Loucy (cell line): ENCODE data around the gene PRDM12.

Experiments
- H2AFZ ChIP-seq: fragments of 200-600 bp; sonication (generic); 2 replicates; pipeline ENCODE4 v1.6.0; 2016; ENCODE audit warnings: antibody characterized with exemption, mild to moderate bottlenecking, low read length, moderate library complexity
- H3F3A ChIP-seq: fragments of 200-600 bp; 2 replicates; pipeline ENCODE4 v1.6.0; 2016; ENCODE audit warnings: antibody characterized with exemption, low read depth, mild to moderate bottlenecking
- H3K27me3 ChIP-seq: fragments of 200-600 bp; sonication (generic); 2 replicates; pipeline ENCODE4 v1.6.1; 2014; ENCODE audit warnings: low read length, mild to moderate bottlenecking; ENCODE audit not compliant: insufficient read depth, poor library complexity, severe bottlenecking
- H3K36me3 ChIP-seq: fragments of 200-600 bp; sonication (generic); 2 replicates; pipeline ENCODE4 v1.6.1; 2016; ENCODE audit warnings: low read length; ENCODE audit not compliant: insufficient read depth
- H3K4me1 ChIP-seq: fragments of 200-600 bp; sonication (generic); 2 replicates; pipeline ENCODE4 v1.5.1; 2014; ENCODE audit warnings: low read length, mild to moderate bottlenecking; ENCODE audit not compliant: insufficient read depth, poor library complexity, severe bottlenecking
- H3K4me2 ChIP-seq: fragments of 200-600 bp; sonication (generic); 2 replicates; pipeline ENCODE4 v1.6.0; 2014; ENCODE audit warnings: antibody characterized with exemption, low read length, low read depth, mild to moderate bottlenecking; ENCODE audit not compliant: poor library complexity, severe bottlenecking
- H3K4me3 ChIP-seq: fragments of 200-600 bp; sonication (generic); 2 replicates; pipeline ENCODE4 v1.5.1; 2014; ENCODE audit warnings: low read length, mild to moderate bottlenecking, mixed read lengths; ENCODE audit not compliant: poor library complexity, severe bottlenecking
- H3K79me2 ChIP-seq: fragments of 200-600 bp; sonication (generic); 2 replicates; pipeline ENCODE4 v1.6.1; 2014; ENCODE audit warnings: low read length; ENCODE audit not compliant: insufficient read depth
- H3K9ac ChIP-seq: fragments of 200-600 bp; sonication (generic); 2 replicates; pipeline ENCODE4 v1.6.0; 2014; ENCODE audit warnings: mild to moderate bottlenecking, low read depth, low read length, moderate library complexity; ENCODE audit not compliant: poor library complexity, severe bottlenecking
- H3K9me2 ChIP-seq: fragments of 200-600 bp; sonication (generic); replicated peaks from 2 replicates; pipeline ENCODE4 v1.6.1; 2016; ENCODE audit warnings: low read depth, low read length, mixed read lengths
- H3K9me3 ChIP-seq: fragments of 200-600 bp; sonication (generic); 2 replicates; pipeline ENCODE4 v1.6.1; 2014; ENCODE audit warnings: mild to moderate bottlenecking, antibody characterized with exemption, low read length, low read depth; ENCODE audit not compliant: insufficient read depth
- H4K20me1 ChIP-seq: fragments of 200-600 bp; sonication (generic); 2 replicates; pipeline ENCODE4 v1.6.0; 2014; ENCODE audit warnings: antibody characterized with exemption, low read length, mild to moderate bottlenecking; ENCODE audit not compliant: insufficient read depth, poor library complexity, severe bottlenecking
- EZH2phosphoT487 ChIP-seq: fragments of 200-600 bp; IDR thresholded peaks from 2 replicates; pipeline ENCODE4 v1.6.1; 2018; ENCODE audit warnings: antibody characterized with exemption, mild to moderate bottlenecking, moderate library complexity, borderline replicate concordance
- TF ChIP-seq, protein P1 (sequence below): fragments of 200-600 bp; sonication (generic); conservative IDR thresholded peaks from 2 replicates; pipeline ENCODE4 v1.5.1; 2014; ENCODE audit warnings: mild to moderate bottlenecking, antibody characterized with exemption, low read length

The PRDM12 gene

DNA sequence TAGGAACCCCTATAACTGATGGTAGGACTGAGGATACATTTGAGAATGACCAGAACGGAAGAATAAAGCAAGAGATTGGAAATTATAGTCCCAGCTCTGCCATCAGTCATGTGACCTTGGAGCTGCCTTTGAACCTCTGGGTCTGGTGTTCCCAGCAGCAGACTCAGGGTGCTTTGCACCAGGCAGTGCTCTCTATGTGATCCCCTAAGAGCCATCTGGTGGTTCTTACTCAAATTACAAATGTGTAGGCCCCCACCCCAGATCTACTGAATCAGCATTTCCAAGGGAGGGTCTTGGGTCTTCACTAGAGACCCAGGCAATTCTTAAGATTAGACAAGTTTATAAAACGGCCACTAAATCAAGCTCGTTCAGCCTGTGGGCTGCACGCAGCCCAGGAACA lies 40.2 kb upstream of the PRDM12 start:
- Histone ChIP-seq H3K27me3 (no peaks in the 10 kb centered on the region), H3K9me2 (no peaks in the 10 kb centered on the region), H3K4me2 (no peak overlapping the region), H3K9ac (no peak overlapping the region), H3K36me3 (peaks cover 45% of the 10 kb centered on the region; the same call in 1 of the 2 replicates), H4K20me1 (no peaks in the 10 kb centered on the region), H3K9me3 (no peaks in the 10 kb centered on the region), H2AFZ (no peak overlapping the region), H3K4me1 (no peaks in the 10 kb centered on the region), H3K4me3 (no peak overlapping the region), H3K79me2 (no peaks in the 10 kb centered on the region), H3F3A (no peaks in the 10 kb centered on the region)
- no peak for TF ChIP-seq EZH2phosphoT487
- TF ChIP-seq, protein P1, sequence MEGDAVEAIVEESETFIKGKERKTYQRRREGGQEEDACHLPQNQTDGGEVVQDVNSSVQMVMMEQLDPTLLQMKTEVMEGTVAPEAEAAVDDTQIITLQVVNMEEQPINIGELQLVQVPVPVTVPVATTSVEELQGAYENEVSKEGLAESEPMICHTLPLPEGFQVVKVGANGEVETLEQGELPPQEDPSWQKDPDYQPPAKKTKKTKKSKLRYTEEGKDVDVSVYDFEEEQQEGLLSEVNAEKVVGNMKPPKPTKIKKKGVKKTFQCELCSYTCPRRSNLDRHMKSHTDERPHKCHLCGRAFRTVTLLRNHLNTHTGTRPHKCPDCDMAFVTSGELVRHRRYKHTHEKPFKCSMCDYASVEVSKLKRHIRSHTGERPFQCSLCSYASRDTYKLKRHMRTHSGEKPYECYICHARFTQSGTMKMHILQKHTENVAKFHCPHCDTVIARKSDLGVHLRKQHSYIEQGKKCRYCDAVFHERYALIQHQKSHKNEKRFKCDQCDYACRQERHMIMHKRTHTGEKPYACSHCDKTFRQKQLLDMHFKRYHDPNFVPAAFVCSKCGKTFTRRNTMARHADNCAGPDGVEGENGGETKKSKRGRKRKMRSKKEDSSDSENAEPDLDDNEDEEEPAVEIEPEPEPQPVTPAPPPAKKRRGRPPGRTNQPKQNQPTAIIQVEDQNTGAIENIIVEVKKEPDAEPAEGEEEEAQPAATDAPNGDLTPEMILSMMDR: no peak

DNA sequence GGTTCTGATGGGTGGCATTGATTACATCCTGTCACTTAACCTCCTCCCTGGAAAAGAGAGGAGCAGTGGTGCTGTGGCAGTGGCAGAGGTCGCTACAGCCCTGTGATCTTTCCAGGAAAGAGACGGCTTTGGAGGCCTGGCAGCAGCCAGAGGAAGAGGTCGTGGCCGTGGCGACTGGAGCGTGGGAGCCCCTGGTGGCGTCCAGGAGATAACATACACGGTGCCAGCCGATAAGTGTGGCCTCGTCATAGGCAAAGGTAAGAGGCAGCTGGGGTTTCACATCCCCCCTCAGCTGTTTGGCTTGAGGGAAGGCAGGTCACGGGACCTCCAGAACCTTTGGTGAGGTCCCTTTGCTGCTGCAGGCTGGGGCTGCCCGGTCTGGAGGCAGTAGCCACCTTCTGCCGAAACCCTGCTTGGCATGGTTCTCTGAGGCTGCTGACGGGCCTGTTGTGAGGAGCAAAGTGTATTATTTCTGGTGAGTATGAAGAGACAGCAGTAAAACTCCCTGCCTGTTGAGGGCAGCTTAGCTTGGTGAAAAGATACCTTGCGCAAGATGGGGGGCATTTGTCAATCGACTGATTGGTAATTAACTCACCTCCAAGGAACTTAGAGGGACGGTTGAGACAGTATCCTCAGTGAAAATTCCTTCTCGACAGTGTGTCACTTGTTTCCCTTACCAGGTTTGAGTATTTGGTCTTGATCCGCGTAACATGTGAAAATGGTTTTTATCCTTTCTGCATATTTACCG lies 38.0 kb upstream of the PRDM12 start:
- Histone ChIP-seq H3K27me3 (no peaks in the 10 kb centered on the region), H3K4me3 (no peak overlapping the region), H3K4me1 (no peaks in the 10 kb centered on the region), H2AFZ (no peak overlapping the region), H3K9me3 (no peaks in the 10 kb centered on the region), H4K20me1 (no peaks in the 10 kb centered on the region), H3K79me2 (no peaks in the 10 kb centered on the region), H3K4me2 (no peak overlapping the region), H3F3A (no peaks in the 10 kb centered on the region), H3K9me2 (no peaks in the 10 kb centered on the region), H3K36me3 (peaks cover 40% of the 10 kb centered on the region; the same call in 1 of the 2 replicates), H3K9ac (no peak overlapping the region)
- TF ChIP-seq, protein P1: no peak
- TF ChIP-seq EZH2phosphoT487: no peak

DNA sequence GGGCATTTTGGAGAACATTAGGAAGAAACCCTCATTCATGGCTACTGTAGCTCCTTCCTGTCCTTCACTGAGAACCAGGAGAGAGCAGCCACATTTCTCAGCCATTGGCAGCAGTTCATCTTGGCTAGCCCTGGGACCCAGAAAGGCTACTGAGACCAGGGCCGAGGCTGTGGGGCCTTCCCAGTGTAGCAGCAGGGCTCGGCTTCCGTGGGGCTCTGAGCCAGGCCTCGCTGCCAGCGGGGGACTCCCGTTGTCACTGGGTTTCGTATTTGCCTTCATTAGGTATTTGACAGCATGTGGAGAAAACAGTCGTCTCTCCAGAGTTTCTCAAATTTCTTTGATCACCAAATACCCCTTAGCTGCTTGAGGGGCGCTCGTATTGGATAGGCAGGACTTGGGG lies 37.3 kb upstream of the PRDM12 start:
- H3K4me3 ChIP-seq: no peak overlapping the region
- H3K4me1 ChIP-seq: no peaks in the 10 kb centered on the region
- H4K20me1 ChIP-seq: no peaks in the 10 kb centered on the region
- H3K9ac ChIP-seq: no peak overlapping the region
- H3K4me2 ChIP-seq: no peak overlapping the region
- peaks cover 46% of the 10 kb centered on the region; the same call in 1 of the 2 replicates for H3K36me3 ChIP-seq
- no peaks in the 10 kb centered on the region for H3K9me3 ChIP-seq
- no peaks in the 10 kb centered on the region for H3F3A ChIP-seq
- TF ChIP-seq EZH2phosphoT487: no peak
- TF ChIP-seq, protein P1: no peak
- no peaks in the 10 kb centered on the region for H3K79me2 ChIP-seq
- no peaks in the 10 kb centered on the region for H3K27me3 ChIP-seq
- H3K9me2 ChIP-seq: no peaks in the 10 kb centered on the region
- H2AFZ ChIP-seq: no peak overlapping the region
